Hepatocyte (in vitro differentiated cells): ENCODE measurements around the gene WDR38. TPM values are rescaled to one million over a fixed set of nuclear protein-coding genes. Genes with fewer than 3 reads are reported as not detected.

Experiments used
- DNase-seq: peaks from one replicate; pipeline ENCODE4 v3.0.0-alpha.2; 2016; ENCODE audit warnings: low spot score
- H2AFZ ChIP-seq: fragments of 200-600 bp; sonication (generic); 2 replicates; pipeline ENCODE4 v1.6.0; 2016; ENCODE audit warnings: antibody characterized with exemption, mild to moderate bottlenecking
- H3K27ac ChIP-seq: fragments of 200-600 bp; sonication (generic); 2 replicates; pipeline ENCODE4 v1.5.1; 2016; ENCODE audit warnings: mild to moderate bottlenecking
- H3K27me3 ChIP-seq: fragments of 200-600 bp; sonication (generic); 2 replicates; pipeline ENCODE4 v1.6.1; 2016
- H3K36me3 ChIP-seq: fragments of 200-600 bp; sonication (generic); replicated peaks from 2 replicates; pipeline ENCODE4 v1.5.1; 2016; ENCODE audit warnings: low read depth; ENCODE audit not compliant: insufficient read depth
- H3K4me1 ChIP-seq: fragments of 200-600 bp; sonication (generic); 2 replicates; pipeline ENCODE4 v1.5.1; 2016; ENCODE audit warnings: mild to moderate bottlenecking, moderate library complexity; ENCODE audit not compliant: insufficient read depth
- H3K4me2 ChIP-seq: fragments of 200-600 bp; sonication (generic); 2 replicates; pipeline ENCODE4 v1.6.0; 2016
- H3K4me3 ChIP-seq: fragments of 200-600 bp; sonication (generic); 2 replicates; pipeline ENCODE4 v1.5.1; 2016; ENCODE audit warnings: mild to moderate bottlenecking
- H3K79me2 ChIP-seq: fragments of 200-600 bp; sonication (generic); 2 replicates; pipeline ENCODE4 v1.6.0; 2017; ENCODE audit warnings: mild to moderate bottlenecking
- H3K9me2 ChIP-seq: fragments of 200-600 bp; sonication (generic); replicated peaks from 2 replicates; pipeline ENCODE4 v1.6.0; 2017; ENCODE audit warnings: mild to moderate bottlenecking; ENCODE audit not compliant: insufficient read depth
- H3K9me3 ChIP-seq: fragments of 200-600 bp; sonication (generic); 2 replicates; pipeline ENCODE4 v1.5.1; 2016; ENCODE audit warnings: low read depth, mild to moderate bottlenecking
- H4K20me1 ChIP-seq: fragments of 200-600 bp; sonication (generic); 2 replicates; pipeline ENCODE4 v1.6.0; 2016; ENCODE audit warnings: mild to moderate bottlenecking; ENCODE audit not compliant: insufficient read depth, poor library complexity, severe bottlenecking
- EZH2 ChIP-seq: fragments of 200-600 bp; sonication (generic); IDR thresholded peaks from 2 replicates; pipeline ENCODE4 v1.6.1; 2016; ENCODE audit warnings: antibody characterized with exemption, mild to moderate bottlenecking, borderline replicate concordance
- EZH2phosphoT487 ChIP-seq: fragments of 200-600 bp; sonication (generic); IDR thresholded peaks from one replicate; pipeline ENCODE4 v1.6.1; 2018; ENCODE audit warnings: antibody characterized with exemption, mild to moderate bottlenecking, low read depth, moderate library complexity; ENCODE audit not compliant: unreplicated experiment, severe bottlenecking
- WGBS: methylation state at CpG from one replicate; pipeline ENCODE4 v1.1.6; 2016; ENCODE audit warnings: low lambda C conversion rate; ENCODE audit errors: missing lambda C conversion rate; 5-methylcytosine and 5-hydroxymethylcytosine counted together
- polyA plus RNA-seq: library from polyadenylated mRNA; unstranded; fragments of >200 nt; fragmentation: Nextera tagmentation; extraction: Ambion mirVana; gene quantifications from 2 replicates; pipeline ENCODE4 v1.2.1, GENCODE V29; 2016
- total RNA-seq: library from RNA; depleted of rRNA; stranded (reverse); fragments of >200 nt; gene quantifications from 2 replicates; pipeline ENCODE4 v1.2.3, GENCODE V29; 2014
- TF ChIP-seq, protein P1 (sequence below): fragments of 200-600 bp; sonication (generic); IDR thresholded peaks from 2 replicates; pipeline ENCODE4 v1.5.1; 2016; ENCODE audit warnings: antibody characterized with exemption, mild to moderate bottlenecking; ENCODE audit not compliant: poor library complexity

Gene WDR38
- total and polyA plus RNA-seq, 2 experiments from 2014 or later: not detected

DNA sequence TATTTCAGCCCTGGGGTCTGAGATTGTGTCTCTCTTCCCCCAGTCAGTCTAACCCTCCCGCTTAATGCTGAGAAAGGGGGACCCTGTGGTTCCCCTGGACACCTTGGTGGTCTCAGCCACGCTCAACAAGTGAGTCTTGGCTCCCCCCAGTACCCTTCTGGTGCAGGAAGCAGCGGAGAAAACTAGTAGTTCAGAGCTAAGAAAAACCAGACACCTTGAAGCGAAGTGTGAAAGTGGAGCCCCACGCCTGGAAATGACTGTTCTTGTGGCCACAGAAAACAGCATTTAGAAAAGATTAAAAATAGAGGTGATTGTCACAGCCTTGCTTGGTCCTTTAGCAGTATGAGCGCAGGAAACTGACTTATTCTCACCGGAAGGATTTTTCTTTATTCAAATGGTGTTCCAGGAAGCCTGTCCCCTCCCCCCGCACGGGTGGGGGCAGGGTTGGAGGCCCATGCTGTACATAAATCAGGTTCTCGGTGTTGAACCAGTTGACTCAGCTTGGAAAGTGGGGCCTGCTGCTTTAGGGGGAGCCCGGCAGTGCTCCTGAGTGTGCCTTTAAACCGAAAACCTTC, 16.8 kb downstream of the WDR38 start:
- H4K20me1 ChIP-seq: peaks cover 25% of the 10 kb centered on the region
- no peaks in the 10 kb centered on the region for H3K27me3 ChIP-seq
- H3K9me3 ChIP-seq: no peaks in the 10 kb centered on the region
- H3K4me3 ChIP-seq: peak overlapping the region; percentile 98
- peaks cover 25% of the 10 kb centered on the region for H3K4me1 ChIP-seq
- H3K9me2 ChIP-seq: no peaks in the 10 kb centered on the region
- peaks cover 75% of the 10 kb centered on the region for H3K79me2 ChIP-seq
- DNase-seq: peak; percentile 75
- WGBS: 8% methylated on average over 12 of the region's 12 CpGs
- H3K4me2 ChIP-seq: peak overlapping the region; percentile 92
- H3K36me3 ChIP-seq: no peaks in the 10 kb centered on the region
- H3K27ac ChIP-seq: peak overlapping the region; percentile 100
- TF ChIP-seq EZH2phosphoT487 (no peak), EZH2 (no peak)
- TF ChIP-seq, protein P1, sequence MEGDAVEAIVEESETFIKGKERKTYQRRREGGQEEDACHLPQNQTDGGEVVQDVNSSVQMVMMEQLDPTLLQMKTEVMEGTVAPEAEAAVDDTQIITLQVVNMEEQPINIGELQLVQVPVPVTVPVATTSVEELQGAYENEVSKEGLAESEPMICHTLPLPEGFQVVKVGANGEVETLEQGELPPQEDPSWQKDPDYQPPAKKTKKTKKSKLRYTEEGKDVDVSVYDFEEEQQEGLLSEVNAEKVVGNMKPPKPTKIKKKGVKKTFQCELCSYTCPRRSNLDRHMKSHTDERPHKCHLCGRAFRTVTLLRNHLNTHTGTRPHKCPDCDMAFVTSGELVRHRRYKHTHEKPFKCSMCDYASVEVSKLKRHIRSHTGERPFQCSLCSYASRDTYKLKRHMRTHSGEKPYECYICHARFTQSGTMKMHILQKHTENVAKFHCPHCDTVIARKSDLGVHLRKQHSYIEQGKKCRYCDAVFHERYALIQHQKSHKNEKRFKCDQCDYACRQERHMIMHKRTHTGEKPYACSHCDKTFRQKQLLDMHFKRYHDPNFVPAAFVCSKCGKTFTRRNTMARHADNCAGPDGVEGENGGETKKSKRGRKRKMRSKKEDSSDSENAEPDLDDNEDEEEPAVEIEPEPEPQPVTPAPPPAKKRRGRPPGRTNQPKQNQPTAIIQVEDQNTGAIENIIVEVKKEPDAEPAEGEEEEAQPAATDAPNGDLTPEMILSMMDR: no peak
- peak overlapping the region; percentile 8 for H2AFZ ChIP-seq

- peak overlapping the region; percentile 98 for H3K4me3 ChIP-seq
- peaks cover 25% of the 10 kb centered on the region for H4K20me1 ChIP-seq
- WGBS: 72% methylated on average over 6 of the region's 6 CpGs
- no peak overlapping the region for H2AFZ ChIP-seq
- peak overlapping the region; percentile 100 for H3K27ac ChIP-seq
- peak overlapping the region; percentile 92 for H3K4me2 ChIP-seq
- no peaks in the 10 kb centered on the region for H3K9me3 ChIP-seq
- no peaks in the 10 kb centered on the region for H3K27me3 ChIP-seq
- H3K9me2 ChIP-seq: no peaks in the 10 kb centered on the region
- H3K79me2 ChIP-seq: peaks cover 82% of the 10 kb centered on the region
- H3K4me1 ChIP-seq: peaks cover 25% of the 10 kb centered on the region
- DNase-seq: no peak
- TF ChIP-seq EZH2 (no peak), EZH2phosphoT487 (no peak)
- TF ChIP-seq, protein P1: no peak
- H3K36me3 ChIP-seq: no peaks in the 10 kb centered on the region
These were observed 17.5 kb downstream of the WDR38 start for GRCh38 chr9:124870723-124871122.

DNA sequence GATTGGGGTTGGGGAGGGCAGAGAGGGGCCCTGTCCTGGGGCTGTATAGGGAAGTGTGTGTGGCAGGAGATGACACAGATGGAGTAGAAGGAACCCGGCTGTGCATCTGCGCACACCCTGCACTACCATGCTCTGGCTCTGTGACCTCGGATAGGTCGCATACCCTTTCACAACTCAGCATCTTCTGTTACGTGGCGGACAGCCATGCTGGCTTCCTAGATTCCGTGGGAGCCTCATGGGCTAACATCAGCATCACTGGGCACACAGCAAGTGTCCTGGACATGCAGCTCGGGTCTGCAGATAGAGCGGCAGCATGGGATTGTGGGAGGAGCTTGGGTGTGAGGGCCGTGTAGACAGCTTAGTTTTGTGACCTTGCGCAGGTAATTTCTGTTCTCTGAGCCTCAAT, 17.9 kb downstream of the WDR38 start:
- Histone ChIP-seq H3K36me3 (no peaks in the 10 kb centered on the region), H4K20me1 (peaks cover 25% of the 10 kb centered on the region), H3K4me3 (no peak overlapping the region)

More for the DNA sequence above, 17.9 kb downstream of the WDR38 start:
- H3K9me3 ChIP-seq: no peaks in the 10 kb centered on the region
- peaks cover 25% of the 10 kb centered on the region for H3K4me1 ChIP-seq
- peaks cover 83% of the 10 kb centered on the region for H3K79me2 ChIP-seq
- no peak overlapping the region for H2AFZ ChIP-seq
- H3K27me3 ChIP-seq: no peaks in the 10 kb centered on the region
- no peak for TF ChIP-seq EZH2
- TF ChIP-seq, protein P1: no peak
- no peak for TF ChIP-seq EZH2phosphoT487
- no peaks in the 10 kb centered on the region for H3K9me2 ChIP-seq
- 88% methylated on average over 9 of the region's 11 CpGs for WGBS
- peak overlapping the region; percentile 100 for H3K27ac ChIP-seq
- H3K4me2 ChIP-seq: peak overlapping the region; percentile 92
- no peak for DNase-seq
